Measurements from ENCODE around the gene CCL21.

The CCL21 gene

DNA sequence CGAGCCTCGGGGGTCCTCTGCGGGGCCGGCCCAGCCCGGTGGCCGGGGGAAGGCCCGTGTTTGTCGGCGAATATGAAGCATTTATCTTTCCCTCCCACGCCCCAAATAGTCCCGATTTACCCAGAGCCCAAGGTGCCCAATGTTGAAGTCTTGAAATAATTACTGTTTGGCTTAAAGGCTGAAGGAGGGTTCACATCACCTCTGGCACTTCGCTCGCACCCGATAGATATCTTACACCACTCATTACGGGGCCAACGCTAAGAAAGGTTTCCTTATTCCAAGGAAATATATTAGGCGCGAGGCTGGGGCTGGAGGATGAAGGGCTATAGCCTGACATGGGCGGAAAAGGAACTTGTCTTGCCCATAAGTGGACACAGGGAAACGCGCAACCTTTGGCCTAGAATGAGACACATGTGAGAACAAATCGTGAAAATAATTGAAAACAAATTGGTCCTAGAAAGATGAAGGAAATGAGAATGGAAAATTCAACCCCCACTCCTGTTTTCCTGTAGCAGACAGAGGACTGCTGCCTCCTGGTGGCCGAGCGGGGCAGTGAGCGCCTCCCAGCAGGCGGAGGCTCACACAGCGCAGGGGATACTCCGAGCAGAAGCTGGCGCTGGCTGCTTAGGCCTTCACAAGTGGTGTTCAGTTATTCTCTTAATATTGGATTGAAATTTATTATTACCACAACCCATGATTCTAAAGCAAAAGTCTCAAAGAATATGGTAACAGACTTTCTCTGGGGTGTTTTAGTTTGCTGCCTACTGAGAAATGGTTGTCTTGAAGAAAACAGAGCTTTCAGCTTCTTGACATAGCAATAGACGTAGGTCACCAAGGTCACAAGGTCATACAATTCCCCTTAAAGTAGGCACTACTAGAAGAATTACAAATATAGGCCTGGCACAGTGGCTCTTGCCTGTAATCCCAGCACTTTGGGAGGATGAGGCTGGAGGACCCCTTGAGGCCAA lies 7.9 kb downstream of the CCL21 start:
- peak; percentile 77 for DNase-seq

DNA sequence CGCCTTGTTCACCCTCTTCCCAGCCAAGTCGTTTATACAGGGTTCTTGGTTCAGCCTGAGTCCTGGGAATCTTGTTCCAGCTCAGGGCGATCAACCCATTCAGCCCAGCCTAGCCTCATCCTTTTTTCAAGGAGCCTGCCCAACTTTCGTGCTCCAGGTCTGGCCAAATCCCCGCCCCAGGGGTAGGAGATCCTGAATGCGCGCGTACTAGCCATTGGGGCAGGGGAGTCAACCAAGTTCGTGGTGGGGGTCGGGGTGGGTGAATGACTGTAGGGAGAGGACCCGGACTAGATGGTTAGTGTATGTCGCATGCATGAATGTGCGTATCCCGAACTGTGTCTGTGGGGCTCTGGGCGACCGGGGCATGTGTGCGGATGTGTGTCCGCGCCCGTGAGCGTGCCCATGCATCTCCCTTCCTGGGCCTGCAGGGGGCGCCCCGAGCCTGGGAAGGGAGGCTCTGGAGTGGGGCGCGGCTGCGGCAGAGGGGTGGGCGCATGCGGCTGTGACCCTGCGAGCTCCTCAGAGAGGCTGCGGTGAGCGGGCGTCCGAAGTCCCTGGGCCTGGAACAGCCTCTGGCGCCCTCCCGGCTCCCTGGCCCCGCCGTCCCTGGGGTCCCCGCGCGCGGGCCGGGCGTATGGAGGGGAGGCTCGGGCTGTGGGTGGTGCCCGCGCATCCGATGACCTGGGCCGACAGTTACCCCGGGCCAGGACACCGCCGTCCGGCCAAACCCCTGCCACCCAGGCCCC lies 8.7 kb downstream of the CCL21 start:
- DNase-seq = peak; percentile 71

DNA sequence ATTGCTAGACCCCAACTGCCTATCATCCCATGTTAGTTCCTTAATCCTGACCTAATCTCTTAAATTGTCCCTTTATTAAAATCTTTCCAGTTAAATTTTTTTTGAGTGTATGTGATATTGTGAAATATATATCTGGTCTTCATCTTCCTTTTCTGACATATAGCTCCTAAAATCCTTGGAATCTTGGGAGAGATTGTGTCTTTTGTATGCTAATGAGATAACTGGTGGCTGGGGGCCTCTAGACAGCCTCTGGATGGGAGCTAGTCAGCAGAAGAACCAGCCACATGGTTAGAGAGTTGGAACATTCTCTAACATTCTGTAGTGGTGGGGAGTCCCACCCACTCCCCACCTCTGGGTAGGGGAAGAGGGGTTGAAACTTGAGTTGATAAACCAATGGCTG lies 15.1 kb downstream of the CCL21 start:
- no peak for DNase-seq

- no peak for DNase-seq
These were observed 16.4 kb downstream of the CCL21 start for GRCh38 chr9:34693560-34693959.

DNA sequence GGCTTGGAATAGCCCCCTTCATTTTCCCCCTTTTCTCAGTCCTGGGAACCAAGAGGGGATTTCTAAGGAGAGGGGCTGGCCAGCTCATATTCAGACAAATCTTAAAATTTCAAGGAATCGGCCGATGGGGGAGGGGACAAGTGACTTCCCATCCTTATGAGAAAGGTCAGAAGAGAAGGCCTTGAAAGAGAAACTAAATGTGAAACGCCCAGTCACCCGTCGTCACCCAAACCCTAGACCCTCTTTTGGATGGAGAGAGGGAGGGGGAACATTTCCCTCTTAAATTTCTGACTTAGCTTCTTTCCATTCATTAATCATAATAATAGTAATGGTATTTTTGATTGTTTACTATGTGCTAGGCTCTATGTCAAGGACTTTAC lies 18.0 kb downstream of the CCL21 start:
- DNase-seq = no peak

DNA sequence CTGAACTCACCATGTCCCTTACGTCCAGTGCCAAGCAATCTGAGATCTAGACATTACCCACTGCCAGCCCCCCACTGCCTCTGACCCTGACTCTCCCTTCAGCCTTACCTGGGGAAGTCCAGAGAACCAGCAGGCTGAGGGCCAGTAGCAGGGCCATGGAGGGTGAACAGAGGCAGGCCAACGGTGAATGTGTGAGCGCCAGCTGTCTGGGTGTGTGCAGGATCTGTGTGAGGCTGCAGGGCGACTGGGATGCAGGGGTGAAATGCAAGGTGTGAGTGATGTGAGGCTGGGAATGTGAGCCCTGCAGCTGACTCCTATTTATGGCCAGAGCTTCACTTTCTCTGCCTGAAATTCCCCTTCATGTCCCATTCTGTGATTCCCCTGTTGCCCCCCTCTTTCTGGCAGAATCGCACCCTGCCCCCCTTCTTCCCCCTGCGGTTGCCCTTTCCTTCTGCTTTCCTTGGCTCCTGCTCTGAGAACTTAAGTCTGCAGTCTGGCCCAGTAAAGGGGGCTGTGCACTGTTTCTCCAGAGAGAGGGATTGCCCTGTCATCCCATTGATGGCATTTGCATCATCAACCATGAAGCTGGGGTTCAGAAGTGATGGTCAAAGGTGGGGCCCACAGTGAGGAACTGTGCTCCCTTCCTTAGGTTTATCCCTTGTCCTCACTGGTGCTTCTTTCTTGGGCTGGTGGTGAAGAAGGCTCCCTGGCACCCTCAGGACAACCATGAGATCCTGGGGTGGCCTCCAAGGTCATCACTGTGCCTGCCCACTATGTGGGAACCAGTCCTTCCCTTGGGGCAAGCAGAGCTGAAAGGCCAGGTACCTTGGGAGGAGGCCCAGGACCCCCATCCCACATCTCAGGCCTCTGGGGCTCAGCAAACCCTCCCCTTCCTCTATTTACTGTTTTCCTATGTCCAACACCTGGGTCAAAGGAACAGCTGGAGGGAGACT lies 18.7 kb downstream of the CCL21 start, which contains the start of gene CCL19:
Gene CCL19 (minus strand): TSS at position 294 of the 953 bp plus-strand sequence. CDS start 137 bp downstream, at position 157.
- DNase-seq = no peak

DNA sequence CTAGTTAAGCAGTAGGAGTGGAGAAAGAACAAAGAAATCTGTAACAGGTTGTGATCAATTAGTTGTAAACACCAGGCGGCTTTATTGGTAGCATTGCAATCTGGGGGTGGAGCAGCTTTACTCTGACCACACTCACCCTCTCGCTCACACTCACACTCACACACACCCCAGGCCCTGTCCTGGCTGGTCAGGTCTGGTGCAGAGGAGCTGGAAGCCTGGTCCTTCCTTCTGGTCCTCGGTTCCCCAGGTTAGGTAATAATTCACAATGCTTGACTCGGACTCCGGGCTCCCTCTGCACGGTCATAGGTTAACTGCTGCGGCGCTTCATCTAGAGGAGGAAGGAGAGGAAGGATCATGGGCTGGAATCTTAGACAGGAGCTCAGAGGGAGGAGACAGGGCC lies 20.4 kb downstream of the CCL21 start:
- DNase-seq = no peak

DNA sequence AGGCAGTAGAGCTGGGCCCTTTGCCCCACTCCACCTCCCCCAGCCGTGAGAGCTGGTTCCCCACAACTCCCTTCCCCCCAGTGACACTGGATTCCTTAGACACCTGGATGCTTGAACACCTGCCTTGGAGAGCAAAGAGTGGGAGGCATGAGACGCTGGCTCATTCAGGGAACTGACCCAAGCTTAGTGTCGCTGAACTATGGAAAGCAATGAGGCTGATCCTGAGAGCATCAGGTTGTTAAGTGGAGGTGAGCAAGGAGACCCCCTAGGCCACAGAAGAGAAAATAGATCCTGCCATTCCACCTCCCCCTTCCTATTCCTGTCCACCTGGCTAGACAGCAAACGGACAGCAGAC lies 20.8 kb downstream of the CCL21 start:
- no peak for DNase-seq

DNA sequence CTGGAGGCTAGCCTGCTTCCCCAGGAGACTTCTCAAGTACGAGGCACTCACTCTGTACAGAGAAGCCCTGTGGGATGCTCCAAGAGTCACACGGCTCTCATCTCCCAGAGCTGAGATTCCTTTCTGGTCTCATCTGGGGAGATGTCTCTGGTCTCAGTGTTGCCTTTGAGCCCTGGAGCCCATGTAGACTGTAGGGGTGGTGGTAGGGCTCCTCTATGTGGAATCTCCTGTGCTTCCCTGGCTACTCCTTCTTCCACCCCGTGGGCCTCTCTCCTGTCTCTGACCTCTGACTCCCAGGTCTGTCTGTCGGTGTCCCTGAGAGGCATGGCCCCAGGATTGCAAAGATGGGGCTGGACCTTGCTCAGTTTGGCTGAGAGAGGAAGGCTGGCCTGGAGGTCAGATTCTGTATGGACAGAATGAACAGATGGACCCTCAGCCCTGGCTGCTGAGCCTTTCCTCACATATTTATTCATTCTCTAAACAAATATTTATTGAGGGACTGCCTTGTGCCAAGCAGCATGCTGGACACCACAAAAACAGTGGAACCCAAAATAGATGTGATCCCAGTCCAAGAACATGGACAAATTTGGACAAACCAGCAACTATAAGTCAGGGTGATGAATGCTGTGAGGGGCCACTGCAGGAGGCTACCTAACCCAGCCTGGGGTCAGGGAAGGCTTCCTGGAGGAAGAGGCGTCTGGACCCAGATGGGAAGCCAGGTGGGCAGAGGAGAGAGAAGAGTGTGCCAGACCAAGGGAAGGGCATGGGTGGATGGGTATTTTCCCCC lies 21.4 kb downstream of the CCL21 start:
- no peak for DNase-seq

- no peak for DNase-seq
These were observed 22.5 kb downstream of the CCL21 start for GRCh38 chr9:34687276-34688030.

DNA sequence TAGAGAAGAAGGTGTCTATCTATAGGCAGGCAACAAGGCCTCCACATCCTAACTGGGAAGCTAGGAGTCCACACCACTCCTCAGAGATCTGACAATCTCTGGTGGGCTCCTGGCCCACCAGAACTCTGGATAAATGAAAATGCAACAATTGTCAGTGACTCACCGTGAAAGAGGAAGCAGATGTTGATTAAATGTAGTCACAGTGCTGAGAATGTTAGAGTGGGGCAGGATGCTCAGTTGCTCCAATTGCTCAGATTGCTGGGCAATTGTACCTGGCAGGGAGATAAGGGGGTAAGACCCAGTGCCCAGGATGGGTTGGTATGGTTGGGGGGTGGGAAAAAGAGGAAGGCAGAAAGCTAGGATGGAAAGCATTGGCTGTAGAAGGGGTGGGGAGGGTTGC lies 23.2 kb downstream of the CCL21 start:
- no peak for DNase-seq

DNA sequence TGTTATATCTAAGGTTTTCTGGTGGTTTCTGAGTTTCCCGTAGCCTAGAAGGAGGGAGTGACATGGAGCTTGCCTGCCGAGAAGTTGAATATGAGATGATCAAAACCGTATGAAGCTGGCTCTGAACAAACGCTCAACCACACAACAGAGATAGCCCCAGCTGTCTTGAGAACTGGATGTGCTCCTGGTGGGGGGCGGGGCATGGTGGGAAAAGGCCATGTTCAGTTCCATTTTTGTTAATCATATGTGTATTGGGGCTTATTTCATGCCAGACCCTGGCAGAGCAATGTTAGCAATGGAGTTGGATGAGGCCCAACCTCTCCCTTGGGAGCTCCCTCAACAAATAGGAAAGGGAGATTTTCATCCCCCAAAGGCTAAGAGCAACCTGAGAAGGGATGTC lies 23.7 kb downstream of the CCL21 start:
- no peak for DNase-seq

- no peak for DNase-seq
These were observed 24.3 kb downstream of the CCL21 start for GRCh38 chr9:34685591-34685990.

DNA sequence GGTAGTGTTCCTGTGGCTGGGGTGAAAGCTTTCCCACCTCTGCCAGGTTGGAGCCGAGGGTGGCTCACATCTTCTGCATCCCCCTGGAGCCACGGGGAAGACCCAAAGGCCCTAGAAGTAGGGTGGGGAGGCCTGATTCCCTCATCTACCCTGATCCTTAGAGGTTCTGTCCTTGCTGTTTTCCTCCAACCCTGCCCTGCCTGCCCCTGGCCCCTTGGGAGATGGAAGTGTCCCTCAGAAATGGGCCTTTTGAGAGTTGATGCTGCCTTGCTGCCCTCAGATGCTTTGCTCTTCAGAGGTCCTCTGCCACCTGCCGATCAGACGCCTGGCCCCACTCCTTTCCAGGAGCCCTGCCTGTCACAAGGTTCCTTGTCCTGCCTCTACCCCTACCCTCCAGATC lies 25.1 kb downstream of the CCL21 start:
- DNase-seq = no peak

DNA sequence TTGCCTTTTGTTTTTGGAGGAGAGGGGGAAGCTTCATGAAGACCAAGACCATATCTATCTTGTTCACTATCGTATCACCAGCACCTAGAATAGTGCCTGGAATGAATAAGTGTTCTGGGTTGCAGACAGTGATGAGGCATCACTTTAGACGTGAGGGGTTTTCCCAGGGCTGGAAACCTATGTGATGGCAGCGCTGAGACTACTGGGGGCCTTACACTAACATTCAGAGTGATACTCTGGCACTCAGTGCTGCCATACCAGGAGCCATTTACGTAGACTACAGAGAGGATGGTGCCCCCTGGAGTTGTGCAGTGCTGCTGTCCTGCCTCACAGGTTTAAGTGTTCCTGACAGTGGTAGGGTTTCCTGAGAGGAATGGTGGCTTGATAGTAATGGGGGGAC lies 25.8 kb downstream of the CCL21 start:
- DNase-seq = no peak

DNA sequence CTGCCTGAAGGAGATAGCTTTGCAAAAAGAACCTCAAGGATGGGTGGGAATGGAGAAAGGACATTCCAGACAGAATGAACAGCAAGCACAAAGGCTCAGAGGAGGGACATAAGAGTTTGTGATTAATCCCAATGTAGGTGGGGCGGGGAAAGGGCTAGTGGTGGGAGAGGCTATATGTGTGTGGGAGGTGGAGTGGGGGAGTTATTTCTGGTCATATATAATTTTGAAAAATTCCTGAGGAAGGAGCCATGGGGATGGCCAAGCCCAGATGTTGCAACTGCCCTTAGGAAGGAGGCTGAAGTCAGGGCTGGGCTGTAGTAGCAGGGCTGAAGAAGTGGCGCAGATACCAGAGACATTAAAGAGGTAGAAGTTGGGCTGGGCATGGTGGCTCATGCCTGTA lies 34.1 kb downstream of the CCL21 start:
- no peak for DNase-seq

- DNase-seq = peak; percentile 92
These were observed 34.8 kb downstream of the CCL21 start for GRCh38 chr9:34675048-34675714.

DNA sequence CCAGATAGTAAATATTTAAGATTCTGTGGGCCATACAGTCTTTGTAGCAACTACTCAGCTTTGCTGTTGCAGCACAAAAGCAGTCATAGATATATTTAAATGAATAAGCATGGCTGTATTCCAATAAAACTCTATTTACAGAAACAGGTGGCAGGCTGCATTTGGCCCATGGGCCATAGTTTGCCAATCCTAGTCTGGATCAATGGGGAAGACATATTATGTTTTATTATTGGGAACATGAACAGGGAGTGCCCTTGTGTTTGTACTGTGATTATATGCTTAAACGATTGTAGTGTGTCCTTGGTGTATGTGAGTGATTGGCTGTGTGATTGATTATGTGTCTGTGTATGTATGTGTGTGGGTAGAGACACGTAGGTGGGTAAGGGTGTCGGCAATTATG lies 35.5 kb downstream of the CCL21 start:
- DNase-seq = no peak

DNA sequence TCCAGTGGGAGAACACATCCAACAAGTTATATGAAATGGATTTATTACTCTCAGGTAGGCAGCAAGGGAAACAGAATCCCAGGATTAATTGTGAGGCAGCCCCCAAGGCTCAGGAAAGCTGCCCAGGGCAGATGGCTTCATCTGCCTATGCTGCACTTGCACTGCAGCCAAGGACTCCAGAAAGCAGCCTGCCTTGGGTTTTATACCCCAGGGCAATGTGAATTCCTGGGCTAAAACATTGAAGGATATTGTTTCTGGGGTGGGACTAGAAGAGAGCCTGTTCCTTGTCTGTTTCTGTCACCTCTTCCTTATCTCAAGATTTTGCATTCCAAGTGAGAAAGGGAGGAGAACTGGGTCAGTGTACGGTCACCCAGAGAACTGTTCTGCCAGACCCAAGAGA lies 38.6 kb downstream of the CCL21 start:
- DNase-seq = no peak

GRCh38 chr9:34669809-34670562 lies 40.0 kb downstream of the CCL21 start:
- DNase-seq = no peak
